Measurements from ENCODE around the gene EYS.

DNA sequence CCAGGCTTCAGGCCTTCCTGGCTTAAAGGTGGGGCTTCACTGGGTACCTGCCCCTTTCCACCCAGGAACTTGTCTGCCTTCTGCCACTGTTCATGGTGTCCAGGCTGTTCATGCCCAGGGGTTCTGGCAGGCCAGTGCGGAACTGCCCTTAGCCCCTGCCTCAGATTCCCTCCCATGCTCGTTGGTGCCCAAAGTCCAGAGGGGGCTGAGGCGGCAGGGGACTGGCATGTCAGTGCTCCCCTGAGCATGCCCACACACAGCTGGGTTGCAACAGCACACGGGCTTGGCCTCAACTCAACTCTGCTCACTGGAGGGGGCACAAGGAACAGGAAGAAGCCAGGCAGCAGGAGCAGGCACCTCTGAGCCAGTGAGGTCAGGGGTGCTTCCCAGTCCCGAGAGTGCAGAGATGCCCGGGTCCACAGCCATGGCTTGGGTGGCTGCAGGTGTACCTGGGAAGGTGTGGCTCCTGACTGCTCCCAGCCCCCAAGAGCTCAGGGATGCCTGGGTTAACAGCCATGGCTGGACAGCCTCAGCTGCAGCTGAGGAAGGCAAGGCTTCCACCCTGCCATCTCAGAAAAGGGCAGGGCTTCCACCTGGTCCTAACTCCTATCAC lies 845.9 kb downstream of the EYS start:
- TF ChIP-seq, protein P1, sequence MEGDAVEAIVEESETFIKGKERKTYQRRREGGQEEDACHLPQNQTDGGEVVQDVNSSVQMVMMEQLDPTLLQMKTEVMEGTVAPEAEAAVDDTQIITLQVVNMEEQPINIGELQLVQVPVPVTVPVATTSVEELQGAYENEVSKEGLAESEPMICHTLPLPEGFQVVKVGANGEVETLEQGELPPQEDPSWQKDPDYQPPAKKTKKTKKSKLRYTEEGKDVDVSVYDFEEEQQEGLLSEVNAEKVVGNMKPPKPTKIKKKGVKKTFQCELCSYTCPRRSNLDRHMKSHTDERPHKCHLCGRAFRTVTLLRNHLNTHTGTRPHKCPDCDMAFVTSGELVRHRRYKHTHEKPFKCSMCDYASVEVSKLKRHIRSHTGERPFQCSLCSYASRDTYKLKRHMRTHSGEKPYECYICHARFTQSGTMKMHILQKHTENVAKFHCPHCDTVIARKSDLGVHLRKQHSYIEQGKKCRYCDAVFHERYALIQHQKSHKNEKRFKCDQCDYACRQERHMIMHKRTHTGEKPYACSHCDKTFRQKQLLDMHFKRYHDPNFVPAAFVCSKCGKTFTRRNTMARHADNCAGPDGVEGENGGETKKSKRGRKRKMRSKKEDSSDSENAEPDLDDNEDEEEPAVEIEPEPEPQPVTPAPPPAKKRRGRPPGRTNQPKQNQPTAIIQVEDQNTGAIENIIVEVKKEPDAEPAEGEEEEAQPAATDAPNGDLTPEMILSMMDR (IDR thresholded peaks at IDR 0.05), result no peak
- no peak for TF ChIP-seq POLR2A (IDR thresholded peaks at IDR 0.05; ENCODE audit: low read depth)
- TF ChIP-seq EP300 (IDR thresholded peaks at IDR 0.05), result no peak
- TF ChIP-seq POLR2AphosphoS5 (IDR thresholded peaks at IDR 0.05), result no peak
